HG03571 (cell line): ENCODE measurements around the gene AGO1.
"Not testable (repeated sequence)": the region's sequence is repeated elsewhere in the genome, so short reads cannot be mapped to it uniquely, and the experiment has no call there.

Experiments used
- ATAC-seq: cut with Tn5 transposase; IDR thresholded peaks from one replicate; pipeline ENCODE4 v1.9.1; 2021; ENCODE audit not compliant: unreplicated experiment

The AGO1 gene

GRCh38 chr1:35914717-35915116, 31.7 kb downstream of the AGO1 start:
- no peak for ATAC-seq

DNA sequence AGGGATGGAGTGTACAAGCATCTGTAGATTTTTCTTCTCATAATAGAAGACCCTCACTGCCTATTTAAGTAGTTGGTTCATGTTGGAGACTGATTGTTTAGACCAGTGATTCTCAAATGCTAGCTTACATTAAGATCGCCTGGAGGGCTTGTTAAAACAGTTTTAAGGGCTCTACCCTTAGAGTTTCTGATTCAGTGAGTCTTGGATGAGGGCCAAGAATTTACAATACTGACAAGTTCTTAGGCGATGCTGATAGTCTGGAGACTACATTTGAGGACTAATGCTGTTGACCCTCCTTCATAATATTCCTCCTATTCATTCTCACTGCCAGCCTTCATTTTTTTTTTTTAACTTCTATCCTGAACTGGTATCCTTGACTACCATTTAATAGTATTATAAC, 32.7 kb downstream of the AGO1 start:
- no peak for ATAC-seq

GRCh38 chr1:35923791-35924221, 40.8 kb downstream of the AGO1 start:
- ATAC-seq, result no peak

DNA sequence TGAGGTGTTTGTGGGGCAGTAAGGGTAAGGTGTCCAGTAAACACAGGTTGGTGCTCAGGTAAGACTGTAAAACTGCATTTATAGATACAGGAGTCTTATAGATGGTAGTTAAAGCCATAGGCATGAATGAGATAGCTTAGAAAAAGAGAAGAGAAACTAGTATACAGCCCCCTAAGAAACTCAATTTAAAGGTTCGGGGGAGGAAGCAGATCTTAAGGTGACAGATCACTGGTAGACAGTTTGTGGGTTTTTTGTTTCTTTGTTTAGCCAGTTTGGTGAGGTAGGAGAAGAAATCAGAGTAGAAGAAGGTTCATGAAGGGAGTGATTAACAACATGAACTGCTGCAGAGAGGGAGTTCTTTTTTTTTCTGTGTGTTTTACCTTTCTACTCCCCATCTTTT, 41.8 kb downstream of the AGO1 start:
- ATAC-seq, result no peak

- no peak for ATAC-seq
Observed at GRCh38 chr1:35925741-35926140, 42.7 kb downstream of the AGO1 start.

- no peak for ATAC-seq
Observed at GRCh38 chr1:35927472-35927871, 44.5 kb downstream of the AGO1 start.

- no peak for ATAC-seq
Observed at GRCh38 chr1:35929730-35930592, 47.0 kb downstream of the AGO1 start.

DNA sequence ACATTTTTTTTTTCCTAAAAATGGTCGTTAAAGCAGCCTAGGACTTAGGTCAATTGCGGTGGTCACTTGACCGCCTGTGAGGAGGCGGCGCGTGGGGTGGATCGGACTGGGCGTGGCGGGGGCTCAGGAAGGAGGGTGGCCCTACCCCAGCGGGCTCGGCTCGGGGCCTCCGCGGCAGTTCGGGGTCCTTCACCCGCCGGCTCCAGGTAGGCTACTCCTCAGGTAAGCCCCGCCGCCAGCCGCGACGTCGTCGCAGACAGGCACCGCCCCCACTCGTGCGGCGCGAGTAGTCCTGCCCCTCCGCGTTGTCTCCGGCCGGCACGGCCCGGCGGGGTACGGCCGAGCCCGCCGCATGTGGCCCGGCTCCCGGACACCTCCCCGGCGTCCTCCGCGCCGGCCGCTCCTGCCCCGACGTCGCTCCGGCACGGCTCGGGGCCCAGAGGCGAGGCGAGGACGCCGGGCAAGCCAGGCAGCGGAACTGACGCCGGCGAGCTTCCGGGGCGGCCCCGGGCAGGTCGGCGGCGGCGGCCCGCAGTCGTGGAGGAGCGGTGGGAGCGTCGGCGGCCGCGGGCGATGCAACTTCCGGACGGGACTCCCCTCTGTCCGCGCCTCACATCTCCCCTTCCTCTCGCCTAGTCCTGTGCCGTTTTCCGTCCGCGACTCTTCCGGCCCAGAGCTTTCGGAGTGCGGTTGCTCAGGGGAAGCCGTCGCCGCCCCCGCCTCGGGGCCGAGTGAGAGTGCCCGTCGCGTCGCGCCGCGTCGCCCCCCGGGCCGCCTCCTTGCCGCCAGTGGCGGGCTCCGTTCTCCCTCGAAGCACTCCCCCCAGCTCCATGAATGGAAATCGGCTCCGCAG, 47.8 kb downstream of the AGO1 start, which contains the start of gene AGO3:
TSS of gene AGO3 (plus strand) at position 513 of the 853 bp plus-strand sequence. CDS start at position 835, 322 bp downstream.
- peak; percentile 83 for ATAC-seq

GRCh38 chr1:35931446-35932157, 48.6 kb downstream of the AGO1 start:
- ATAC-seq, result peak; percentile 28

DNA sequence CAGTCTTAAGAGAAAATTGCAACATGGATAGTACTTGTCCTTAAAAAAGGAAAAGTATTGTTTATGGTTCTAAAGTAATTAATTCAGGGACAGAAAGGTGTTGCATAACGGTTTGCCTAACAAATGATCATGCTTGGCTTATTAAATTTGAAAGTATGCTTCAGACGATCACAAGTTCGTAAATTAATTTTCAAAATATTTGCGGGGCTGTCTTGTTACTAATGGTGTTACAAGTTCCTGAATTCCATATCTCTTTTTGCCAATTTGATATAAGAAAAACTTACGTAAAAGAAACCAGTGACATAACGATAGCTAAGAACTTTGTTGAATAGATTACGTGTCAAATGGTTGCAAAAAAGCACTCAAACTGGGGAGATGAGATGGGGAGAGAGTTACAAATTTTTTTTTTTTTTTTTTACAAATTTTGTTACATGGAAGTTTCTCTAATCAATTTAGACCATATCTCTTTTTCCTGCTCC, 49.2 kb downstream of the AGO1 start:
- ATAC-seq, result no peak

DNA sequence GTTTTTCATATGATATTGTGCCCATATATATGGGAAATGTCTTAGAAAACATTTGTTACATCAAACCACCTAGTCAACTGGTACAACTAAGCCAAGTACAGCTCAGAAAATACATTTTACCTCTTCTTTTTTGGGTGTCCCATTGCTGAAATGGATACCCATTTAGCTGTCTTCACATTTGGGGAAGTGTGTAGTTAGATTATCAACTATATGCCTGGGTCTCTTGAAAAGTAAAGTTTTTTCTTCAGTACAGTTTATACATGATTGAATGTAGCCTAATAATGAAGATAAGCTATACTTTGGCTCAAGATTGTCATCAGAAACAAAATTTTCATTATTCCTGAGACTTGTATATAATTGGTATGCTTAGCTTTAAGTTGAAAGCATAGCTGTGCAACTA, 49.9 kb downstream of the AGO1 start:
- no peak for ATAC-seq

- ATAC-seq, result no peak
Observed at GRCh38 chr1:35935442-35936388, 52.7 kb downstream of the AGO1 start.

DNA sequence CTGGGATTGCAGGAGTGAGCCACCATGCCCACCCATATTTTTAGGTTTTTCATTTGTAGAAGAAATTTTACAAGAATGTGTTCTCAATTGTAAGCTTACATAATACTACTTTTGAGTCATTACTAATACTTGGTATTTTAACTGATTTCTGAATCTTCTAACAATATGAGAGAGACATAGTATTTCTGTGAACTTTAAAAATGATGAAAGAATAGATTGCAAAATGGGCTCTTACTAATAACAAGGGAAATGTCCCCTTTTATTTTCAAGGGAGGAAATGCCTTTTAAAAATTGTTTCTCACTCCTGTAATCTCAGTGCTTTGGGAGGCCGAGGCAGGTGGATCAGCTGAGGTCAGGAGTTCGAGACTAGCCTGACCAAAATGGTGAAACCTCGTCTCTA, 53.8 kb downstream of the AGO1 start:
- no peak for ATAC-seq

- no peak for ATAC-seq
Observed at GRCh38 chr1:35939484-35939883, 56.5 kb downstream of the AGO1 start.

DNA sequence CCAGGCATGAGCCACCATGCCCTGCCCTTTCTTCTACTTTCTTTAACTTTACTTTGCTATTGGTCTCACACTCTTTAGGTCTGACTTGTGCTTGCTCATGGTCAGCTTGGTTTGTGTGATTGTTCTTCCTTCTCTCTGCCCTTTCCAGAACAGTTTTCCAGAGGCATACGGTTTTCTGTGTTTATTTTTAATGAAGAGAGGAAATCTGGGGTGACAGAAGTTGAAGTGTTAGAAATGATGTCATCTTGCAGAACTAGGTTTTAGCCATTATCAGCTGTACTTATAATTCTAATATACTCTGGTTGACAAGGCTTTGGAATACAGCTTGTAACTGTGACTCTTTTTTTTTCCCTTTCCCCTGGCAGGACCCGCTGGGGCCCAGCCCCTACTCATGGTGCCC, 62.3 kb downstream of the AGO1 start:
- no peak for ATAC-seq

GRCh38 chr1:35947547-35947946, 64.5 kb downstream of the AGO1 start:
- ATAC-seq, result no peak

DNA sequence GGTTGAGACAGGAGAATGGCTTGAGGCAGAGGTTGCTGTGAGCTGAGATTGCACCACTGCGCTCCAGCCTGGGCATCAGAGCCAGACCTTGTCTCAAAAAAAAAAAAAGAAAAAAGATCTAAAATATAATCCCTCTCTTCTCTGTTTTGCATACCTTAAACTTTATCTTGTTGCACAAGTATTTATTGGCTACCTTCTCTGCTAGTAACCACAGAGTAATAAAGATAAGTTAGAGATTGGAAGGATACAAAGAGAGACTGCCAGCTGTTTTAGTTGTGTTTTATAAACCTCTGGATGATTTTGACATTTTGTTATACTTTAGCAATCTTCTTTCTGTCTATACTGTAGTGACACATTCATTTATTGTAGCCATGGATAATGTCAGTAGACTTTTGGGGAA, 75.5 kb downstream of the AGO1 start:
- no peak for ATAC-seq

DNA sequence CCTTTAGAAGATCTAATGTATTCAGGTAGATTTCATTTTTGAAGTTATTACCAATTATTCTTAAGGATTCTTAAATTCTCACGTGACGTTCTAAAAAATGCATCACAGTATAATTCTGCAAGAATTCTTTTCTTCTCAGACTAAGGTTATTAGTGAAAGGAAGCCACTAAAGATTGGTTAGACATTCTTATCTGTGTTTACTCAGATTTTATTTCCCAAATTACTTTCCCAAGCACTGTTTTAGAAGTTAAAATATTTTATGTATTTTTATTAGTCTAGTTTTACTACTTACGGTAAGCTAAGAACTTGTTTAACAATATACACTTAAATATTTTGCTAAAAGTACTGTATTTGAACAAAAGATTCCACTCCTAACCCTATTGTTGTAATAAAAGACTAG, 76.3 kb downstream of the AGO1 start:
- ATAC-seq, result no peak

GRCh38 chr1:35962952-35963351, 79.9 kb downstream of the AGO1 start:
- no peak for ATAC-seq

- ATAC-seq, result not testable (repeated sequence)
Observed at GRCh38 chr1:35964277-35964676, 81.3 kb downstream of the AGO1 start.
